ENCODE measurements around the gene ZNF280D.

The ZNF280D gene

GRCh38 chr15:56744701-56745683, 11.7 kb upstream of the ZNF280D start:
- DNase-seq: no peak

- DNase-seq: no peak
These were observed 8.2 kb upstream of the ZNF280D start for GRCh38 chr15:56741541-56741940.

GRCh38 chr15:56739964-56740640, 6.8 kb upstream of the ZNF280D start:
- DNase-seq: no peak

DNA sequence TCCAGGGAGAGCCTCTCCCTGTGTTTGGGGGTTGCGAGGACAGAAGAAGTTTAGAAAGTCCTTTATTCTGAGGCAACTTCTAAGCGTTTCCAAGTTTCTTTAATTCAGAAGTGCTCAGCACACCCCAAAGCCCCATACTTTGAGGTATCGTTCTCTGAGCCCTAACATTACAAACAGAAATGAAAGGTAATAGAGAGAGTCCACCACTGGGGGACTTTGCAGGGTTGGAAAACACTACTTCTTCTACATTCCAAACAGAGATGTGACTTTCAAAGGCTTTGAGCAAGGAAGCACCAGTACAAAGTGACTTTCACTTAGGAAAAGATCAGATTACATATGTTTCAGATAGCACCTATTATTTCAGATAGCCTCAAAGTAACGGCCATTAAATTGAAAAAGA, 6.2 kb upstream of the ZNF280D start:
- no peak for DNase-seq

- no peak for DNase-seq
These were observed 4.5 kb upstream of the ZNF280D start for GRCh38 chr15:56737791-56738190.

- no peak for DNase-seq
These were observed 3.8 kb upstream of the ZNF280D start for GRCh38 chr15:56736881-56737707.

- DNase-seq: no peak
These were observed 3.0 kb upstream of the ZNF280D start for GRCh38 chr15:56736308-56736707.

DNA sequence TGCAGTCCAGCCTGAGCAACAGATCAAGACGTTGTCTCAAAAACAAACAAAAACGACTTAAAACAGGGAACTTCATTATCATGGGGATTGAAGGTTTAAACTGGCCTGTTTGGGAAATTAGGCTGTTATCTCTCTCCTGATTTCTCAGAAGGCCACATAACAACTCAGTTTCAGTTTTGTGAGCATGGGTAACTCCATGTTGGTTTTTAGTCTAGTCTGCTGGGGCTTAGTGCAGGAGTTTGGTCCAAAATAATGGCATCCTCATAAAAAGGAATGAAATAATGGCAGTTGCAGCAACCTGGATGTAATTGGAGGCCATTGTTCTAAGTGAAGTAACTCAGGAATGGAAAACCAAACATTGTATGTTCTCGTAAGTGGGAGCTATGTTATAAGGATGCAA, 2.3 kb upstream of the ZNF280D start:
- no peak for DNase-seq

- no peak for DNase-seq
These were observed 815 bp upstream of the ZNF280D start for GRCh38 chr15:56734013-56734635.

DNA sequence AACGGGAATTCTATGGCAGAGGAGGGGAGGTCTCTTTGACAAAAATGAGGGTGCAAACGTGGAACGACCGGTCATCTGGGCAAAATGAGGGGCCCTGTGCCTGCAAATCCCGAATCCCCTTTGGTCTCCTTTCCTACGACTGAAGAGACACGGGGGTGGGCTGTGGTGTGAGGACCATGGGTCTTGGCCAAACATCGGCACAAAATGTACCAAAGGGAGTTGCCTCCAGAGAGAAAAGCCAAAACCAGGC, 498 bp downstream of the ZNF280D start:
- no peak for DNase-seq

DNA sequence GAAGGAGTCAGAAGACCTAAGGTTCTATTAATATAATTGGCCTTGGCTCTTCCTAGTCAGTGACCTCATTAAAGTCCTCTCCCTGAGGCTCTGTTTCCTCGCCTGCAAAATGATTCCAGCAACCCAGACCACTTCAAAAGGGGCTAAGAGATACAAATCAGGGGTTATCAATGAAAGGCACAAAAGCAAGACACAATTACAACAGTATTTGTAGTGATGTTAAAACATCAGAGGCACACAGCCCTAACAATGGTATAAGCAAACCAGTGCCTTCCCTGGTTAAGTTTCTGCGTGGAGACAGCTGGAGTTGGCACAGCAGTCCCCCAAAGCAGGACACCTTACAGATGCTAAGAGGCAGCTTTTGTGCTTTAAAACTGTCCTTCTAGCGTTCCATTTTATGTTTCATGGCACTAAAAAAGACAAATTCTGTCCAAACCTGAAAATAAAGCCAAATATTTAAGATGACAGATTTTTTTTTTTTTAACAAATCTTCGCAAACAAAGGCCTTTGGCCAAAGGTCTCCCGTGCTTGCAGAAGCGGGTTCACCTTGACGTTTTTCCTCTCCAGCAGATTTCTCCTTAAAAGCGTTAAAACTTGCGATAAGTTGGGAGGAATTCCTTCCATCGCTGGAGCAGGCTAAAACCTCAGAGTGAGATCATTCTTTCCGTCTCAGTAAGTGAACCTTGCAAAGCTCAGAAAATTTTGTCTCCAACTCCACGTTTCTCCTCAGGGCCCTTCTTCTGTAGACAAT, 999 bp downstream of the ZNF280D start:
- DNase-seq: no peak

- no peak for DNase-seq
These were observed 1.8 kb downstream of the ZNF280D start for GRCh38 chr15:56731548-56731947.

DNA sequence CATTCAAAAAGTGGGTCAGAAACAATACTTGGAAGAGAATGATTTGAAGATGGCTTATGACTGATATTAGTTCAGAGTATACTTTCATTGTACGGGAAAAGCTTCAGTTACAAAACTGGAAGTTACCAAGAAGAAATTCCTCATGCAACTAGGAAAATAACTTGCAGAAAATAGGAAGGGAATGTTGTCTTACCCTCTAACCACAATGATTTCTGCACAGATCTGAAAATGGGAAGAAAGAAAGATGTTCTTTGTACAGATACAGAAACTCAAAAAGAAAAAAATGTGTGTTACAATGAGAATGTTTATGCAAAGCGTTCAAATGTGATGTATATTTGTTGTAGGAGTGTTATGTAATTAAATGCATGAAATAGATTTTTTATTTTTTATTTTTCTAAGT, 3.7 kb downstream of the ZNF280D start:
- no peak for DNase-seq

DNA sequence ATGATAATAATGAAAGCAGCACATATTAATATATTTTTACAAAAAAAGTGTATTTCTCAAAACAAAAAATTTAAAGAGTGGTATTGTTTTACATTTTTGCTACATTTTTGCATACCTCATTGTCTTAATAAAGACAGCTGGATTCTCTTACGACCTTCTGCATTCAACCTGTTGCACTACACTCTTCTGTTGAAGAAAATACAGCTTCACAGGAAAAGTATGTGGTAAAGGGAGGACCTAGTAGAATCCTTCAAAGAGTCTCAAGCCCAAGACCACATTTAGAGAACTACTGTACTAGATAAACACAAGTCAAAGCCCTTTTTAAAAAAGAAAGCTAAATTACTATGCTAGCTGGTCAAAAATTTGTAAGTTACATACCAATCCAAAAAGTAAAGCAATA, 7.9 kb downstream of the ZNF280D start:
- DNase-seq: no peak

GRCh38 chr15:56724232-56724631, 9.1 kb downstream of the ZNF280D start:
- no peak for DNase-seq

- no peak for DNase-seq
These were observed 9.5 kb downstream of the ZNF280D start for GRCh38 chr15:56723787-56724186.

- no peak for DNase-seq
These were observed 13.3 kb downstream of the ZNF280D start for GRCh38 chr15:56719774-56720555.

GRCh38 chr15:56719021-56719612, 14.2 kb downstream of the ZNF280D start:
- no peak for DNase-seq

- no peak for DNase-seq
These were observed 14.7 kb downstream of the ZNF280D start for GRCh38 chr15:56718560-56718959.

DNA sequence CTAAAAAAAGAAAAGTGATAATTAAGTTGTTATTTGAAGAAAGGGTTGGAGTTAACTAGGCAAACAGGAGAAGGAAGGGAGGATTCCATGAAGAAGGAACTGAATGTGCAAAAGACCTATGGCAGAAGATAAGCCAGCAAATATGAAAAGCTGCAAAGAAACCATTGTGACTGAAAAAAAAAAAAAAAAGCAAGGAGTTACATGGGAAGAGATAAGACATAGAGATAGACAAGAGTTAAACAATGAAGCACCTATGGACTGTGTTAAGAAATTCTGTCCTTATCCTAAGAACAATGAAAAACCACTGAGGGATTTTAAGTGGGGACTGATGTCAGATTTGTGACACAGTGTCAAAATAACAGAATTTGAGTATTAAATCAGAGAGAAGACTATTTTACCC, 17.0 kb downstream of the ZNF280D start:
- no peak for DNase-seq

DNA sequence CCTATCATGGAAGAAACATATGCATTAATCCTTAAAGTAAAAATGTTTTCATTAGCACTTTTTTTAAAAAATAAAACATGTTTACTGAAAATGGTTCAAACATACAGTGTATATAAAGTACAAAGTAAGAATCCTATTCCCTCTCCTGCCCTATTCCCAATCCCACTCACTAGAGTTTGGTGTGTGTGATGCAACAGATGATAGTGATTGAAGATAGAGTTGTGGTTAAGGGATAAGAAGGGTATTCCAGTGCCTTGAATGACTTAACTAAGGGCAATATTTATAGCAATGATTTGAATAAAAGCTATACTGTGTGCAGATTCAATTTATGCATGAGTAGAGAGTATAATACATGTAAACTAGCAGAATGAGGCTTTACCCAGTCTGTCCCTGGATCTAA, 18.1 kb downstream of the ZNF280D start:
- DNase-seq: no peak

Data from NCI-H187 treated with DMSO at 0.1 percent for 48 hours (cell line).